GM19463 (cell line): ENCODE measurements around the gene PPP2R3C.
"Not testable (repeated sequence)": the region's sequence is repeated elsewhere in the genome, so short reads cannot be mapped to it uniquely, and the experiment has no call there.

Experiments
- ATAC-seq: cut with Tn5 transposase; IDR thresholded peaks from one replicate; pipeline ENCODE4 v1.9.1; 2021; ENCODE audit warnings: mild to moderate bottlenecking, moderate library complexity; ENCODE audit not compliant: unreplicated experiment

Gene PPP2R3C

DNA sequence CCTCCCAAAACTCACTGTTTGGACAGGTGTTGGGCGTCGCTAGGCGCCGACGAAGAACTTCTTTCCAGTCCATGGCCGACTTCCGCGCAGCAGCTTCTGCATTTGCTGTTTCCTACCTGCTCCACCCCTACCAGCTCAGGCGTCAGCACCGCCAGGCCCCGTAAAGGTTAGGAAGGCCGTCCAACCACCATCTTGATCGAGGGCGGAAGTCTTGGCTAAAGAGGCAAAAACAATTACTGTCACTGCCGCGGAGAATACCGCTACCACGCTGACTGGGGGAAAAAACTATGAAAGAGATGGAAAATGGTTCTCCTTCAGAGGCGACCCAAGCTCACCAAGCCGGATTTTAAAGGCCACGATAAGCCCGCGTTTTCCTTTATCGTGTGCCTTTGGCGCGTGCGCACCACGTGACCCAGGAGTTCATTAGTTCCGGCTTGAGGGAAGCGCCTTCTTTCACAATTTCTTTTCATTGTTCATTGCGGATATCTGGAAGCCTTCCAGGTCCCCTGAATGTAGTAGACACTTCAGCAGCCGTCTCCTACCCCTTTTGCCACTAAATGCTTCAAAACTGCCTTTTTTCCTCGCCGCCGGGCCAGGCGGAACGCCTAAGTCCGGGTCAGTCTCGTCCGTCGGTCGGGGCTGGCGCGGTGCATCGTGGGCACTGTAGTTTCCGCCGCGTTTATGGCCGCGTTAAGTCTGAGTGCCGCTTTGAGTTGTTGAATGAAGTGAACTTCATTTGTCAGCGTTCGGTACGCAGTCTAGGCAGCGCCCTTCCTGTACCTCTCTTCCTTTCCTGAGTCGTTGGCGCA, at the start of gene PPP2R3C, which contains the start of gene PRORP:
PPP2R3C (minus strand) TSS at position 104 of the 809 bp plus-strand sequence; CDS start at position 73, 31 bp downstream.
PRORP (plus strand) TSS at position 666 of the 809 bp plus-strand sequence. CDS start 694 bp downstream, outside the sequence.
- peak; percentile 79 for ATAC-seq

DNA sequence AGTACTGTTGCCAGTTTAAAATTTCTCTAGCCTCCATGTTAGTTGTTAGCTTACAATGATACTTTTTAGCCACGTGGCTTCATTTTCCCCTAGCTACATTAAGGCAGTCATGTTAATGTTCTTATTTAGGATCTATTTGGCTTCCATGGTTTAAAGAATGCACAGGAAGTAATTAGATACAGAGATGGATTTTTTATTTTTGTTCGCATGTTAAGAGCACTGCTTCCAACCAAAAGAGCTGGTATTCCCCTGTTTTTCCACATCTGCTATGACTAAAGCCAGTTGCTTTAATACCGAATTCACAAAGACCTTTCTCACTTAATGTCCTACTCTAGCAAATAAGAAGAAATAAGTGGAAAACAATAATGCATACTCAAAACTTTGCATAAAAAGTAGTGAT, 45.7 kb upstream of the PPP2R3C start:
- ATAC-seq, result no peak

DNA sequence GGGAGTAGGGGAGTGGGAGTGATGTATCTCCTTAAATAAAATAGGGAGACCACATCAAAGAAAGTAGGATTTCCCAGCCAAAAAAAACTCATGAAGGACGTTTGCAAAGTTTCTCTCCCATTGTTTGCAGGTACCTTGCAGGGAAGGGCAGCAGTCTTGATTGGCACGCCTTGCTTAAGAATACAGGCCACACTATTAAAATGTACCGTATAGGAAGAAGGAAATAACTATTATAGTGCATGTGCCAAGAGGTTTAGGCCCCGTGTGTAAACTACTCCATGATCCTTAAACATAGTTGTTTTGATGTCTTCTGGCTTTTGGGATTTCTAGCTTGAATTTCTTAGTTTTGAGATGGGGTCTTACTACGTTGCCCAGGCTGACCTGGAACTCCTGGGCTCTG, 43.1 kb upstream of the PPP2R3C start:
- no peak for ATAC-seq

DNA sequence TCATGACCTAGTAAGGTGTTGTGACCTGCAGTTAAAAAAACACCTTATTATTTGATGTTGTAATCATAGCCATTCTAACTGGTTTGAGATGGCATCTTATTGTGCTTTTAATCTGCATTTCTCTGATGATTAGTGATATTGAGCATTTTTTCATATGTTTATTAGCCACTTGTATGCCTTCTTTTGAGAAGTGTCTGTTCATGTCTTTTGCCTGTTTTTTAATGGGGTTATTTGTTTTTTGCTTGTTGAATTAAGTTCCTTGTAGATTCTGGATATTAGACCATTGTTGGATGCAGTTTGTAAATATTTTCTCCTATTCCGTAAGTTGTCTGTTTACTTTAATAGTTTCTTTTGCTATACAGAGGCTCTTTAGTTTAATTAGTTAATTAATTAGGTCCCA, 41.6 kb upstream of the PPP2R3C start:
- no peak for ATAC-seq

DNA sequence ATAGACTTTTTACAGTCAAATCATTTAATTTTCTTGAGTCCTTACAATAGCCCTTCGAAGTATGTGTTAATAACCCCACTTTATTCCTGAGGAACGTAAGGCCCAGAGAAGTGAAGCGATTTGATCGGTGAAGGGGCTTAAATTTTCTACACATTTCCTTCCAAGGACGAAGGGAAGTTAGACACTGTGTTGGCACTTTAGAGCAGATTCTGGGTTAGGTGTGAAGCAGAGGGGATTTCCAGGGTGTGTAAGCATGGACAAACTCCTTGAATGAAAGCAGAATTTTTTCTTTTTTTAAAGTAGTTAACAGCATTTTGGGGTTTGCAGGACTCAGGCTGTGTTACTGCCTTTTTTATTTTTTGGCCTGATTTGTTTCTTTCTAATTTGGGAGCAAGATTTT, 39.4 kb upstream of the PPP2R3C start:
- no peak for ATAC-seq

DNA sequence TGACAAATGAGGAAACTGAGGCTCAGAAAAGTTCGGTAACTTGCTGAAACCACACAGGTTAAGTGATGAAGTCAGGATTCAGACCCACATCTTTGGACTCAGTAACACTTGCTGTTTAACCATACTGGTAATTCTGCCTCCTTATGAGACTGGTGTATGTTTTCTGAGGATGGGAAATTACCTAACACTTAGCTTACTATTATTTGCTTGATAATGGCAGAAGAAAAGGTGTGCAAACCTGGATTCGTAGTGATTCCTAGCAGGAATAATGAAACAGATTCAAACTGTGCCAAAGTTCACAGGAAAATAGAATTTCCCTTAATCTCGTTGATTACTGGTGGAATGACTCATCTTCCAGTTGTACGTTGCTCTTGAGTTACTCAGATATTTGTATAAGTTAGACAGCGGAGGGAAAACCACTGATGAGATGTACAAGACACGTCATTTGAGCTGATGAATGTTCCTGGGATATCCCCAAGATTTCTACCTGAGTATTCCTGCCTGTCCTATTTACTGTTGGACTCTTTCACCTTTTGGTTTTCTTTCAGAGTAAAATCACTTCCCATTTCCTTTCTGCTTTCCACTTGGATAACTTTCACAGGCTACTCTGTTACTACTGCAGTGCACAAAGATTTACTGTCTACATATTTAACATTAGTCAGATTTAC, 38.1 kb upstream of the PPP2R3C start:
- ATAC-seq, result no peak

DNA sequence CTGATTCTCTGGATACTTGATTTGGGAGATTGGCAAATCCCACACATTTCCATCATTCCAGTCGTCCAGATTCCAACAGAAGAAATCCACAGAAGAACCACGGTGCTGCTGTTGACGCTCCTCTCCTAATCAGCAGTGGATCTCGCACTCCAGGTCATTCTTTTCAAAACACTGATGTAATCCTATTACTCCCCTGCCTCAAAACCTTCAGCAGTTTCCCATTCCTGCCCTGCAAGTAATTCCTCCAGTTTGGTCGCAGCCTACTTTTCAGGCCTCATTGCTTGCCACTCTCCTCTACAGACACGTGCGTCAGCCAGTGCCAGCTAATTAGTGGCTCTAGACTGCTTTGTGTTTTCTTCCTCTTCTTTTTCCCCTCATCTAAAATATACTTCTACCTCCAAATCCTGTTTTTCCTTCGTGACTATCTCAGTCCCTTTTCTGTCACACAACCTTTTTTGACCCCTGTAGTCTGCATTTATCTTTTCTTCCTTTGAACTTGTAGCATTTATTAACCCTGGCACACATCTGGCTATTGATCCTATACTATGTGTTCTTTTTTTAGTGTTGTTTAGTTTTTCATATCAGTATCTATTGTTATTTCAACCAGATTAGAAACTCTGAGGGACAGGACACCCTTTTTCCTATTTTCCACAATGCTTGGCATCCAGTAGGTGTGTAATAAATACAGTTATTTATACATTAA, 37.3 kb upstream of the PPP2R3C start:
- no peak for ATAC-seq

DNA sequence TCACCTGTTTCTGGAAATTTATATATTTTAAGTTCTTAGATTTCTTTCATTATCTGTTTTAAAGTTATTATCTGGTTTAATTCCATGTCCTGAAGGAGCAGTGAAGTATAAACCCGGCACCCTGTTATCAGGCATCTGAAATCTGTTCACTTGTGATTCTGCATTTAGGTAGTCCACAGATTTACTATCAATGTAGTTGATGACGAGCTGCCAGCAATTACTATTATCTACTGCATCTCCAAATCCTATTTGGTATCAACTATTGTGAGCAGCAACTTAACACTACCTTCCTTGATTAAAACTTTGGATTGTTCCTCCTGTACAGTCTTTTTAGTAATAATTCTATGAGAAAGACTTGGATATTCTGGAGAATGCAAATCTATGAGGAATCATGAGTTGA, 36.7 kb upstream of the PPP2R3C start:
- no peak for ATAC-seq

DNA sequence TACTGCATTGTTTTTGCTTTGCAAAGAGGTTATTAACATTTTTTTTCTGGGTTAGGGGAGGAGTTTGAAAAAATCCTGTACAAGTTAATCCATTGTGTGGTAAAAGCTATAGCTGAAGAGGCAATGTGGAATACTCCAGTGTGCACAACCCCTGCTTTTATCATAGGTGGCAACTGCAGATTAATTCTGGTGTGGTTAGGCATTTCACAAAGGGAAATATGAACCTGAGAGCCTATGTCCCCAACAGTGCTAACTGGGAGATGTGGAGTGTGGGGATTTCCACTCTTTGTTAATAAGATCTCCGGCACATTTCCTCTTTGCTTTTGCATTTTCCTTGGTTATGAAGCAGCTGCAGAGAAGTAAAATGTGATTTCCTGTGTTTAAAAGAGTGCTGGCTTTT, 34.2 kb upstream of the PPP2R3C start:
- peak; percentile 54 for ATAC-seq

DNA sequence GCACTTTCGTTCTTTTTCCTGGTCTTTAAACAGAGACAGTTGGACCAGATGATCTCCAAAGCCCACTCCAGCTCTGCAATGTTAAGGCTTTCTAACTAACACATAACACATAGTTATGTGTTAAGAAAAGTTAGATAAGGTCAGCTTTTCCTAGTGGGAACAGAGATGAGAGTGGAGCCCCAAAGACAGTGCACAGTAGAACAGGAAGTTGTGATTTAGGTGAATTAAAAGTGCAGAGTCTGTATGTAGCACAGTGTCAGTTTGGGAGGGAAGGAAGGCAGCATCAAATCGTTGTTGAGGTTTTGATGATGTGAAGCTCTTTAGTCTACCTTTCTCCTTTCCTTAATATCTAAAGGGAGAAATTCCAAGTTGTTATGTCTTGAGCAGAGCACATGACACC, 32.2 kb upstream of the PPP2R3C start:
- ATAC-seq, result no peak

DNA sequence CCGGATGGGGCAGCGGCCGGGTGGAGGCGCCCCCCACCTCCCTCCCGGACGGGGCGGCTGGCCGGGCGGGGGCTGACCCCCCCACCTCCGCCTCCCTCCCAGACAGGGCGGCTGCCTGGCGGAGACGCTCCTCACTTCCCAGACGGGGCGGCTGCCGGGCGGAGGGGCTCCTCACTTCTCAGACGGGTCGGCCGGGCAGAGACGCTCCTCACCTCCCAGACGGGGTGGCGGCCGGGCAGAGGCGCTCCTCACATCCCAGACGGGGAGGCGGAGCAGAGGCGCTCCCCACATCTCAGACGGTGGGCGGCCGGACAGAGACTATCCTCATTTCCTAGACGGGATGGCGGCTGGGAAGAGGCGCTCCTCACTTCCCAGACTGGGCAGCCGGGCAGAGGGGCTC, 30.7 kb upstream of the PPP2R3C start:
- not testable (repeated sequence) for ATAC-seq

DNA sequence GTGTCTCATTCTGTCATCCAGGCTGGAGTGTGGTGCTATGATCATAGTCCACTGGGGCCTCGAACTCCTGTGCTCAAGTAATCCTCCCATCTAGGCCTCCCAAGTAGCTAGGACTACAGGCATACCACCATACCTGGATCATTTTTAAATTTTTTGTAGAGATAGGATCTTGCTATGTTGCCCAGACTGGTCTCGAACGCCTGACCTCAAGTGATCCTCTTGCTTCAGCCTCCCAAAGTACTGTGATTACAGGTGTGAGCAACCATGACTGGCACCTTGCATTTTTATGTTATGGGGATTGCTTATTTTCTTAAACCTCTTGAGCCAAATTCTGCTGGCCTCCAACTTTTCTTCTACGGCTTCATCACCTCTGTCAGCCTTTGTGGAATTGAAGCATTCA, 27.4 kb upstream of the PPP2R3C start:
- ATAC-seq, result no peak

DNA sequence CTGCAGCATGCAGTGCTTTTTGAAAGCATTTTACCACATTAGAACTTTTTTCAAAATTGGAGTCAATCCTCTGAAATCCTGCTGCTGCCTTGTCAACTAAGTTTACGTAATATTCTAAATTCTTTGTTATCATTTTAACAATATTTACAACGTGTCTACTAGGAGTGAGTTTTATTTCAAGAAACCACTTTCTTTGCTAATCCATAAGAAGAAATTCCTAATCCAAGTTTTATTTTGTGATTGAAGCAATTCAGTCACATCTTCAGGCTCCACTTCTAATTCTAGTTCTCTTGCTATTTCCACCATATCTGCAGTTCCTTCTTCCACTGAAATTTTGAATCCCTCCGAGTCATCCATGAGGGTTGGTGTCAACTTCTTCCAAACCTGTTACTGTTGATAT, 25.9 kb upstream of the PPP2R3C start:
- ATAC-seq, result no peak

DNA sequence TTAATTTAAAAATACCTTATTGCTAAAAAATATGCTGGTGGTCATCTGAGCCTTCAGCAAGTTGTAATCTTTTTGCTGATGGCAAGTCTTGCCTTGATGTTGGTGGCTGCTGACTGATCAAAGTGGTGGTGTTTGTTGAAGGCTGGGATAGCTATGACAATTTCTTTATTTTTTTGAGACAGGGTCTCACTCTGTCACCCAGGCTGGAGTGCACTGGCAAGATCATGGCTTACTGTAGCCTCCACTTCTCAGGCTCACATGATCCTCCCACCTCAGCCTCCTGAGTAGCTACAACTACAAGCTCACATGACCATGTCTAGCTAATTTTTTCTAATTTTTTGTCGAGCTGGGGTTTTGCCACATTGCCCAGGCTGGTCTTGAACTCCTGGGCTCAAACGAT, 25.4 kb upstream of the PPP2R3C start:
- ATAC-seq, result no peak

DNA sequence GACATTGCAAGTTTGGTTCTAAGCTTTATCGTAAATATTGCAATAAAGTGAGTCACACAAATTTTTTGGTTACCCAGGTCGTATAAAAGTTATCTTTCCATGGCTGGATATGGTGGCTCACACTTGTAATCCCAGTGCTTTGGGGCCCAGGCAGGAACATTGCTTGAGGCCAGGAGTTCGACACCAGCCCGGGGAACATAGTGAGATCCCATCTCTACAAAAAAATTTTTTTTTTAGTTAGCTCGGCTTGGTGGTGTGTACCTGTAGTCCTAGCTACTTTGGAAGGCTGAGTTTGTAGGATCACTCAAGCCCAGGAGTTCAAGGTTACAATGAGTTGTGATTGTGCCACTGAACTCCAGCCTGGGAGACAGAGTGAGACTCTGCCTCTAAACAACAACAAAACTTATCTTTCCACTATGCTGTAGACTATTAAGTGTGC, 24.9 kb upstream of the PPP2R3C start:
- no peak for ATAC-seq

DNA sequence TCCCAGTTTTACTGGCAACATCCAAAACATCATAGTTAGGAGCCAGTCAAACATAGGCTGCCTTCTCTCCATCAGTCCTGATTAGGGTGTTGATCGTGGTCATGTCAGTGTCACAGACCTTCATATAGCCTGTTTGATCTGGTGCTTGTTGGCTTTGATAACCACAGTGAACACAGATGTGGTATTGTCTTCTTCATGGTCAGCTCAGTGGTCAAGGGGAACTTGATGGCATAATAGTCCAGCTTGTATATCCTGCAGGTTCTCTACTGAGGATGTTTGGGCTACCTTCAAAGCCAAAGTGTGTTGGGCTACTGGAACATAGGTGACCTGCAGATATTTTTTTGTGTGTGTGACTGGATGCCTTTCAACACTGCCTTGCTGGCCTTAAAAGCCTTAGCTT, 22.2 kb upstream of the PPP2R3C start:
- ATAC-seq, result no peak

DNA sequence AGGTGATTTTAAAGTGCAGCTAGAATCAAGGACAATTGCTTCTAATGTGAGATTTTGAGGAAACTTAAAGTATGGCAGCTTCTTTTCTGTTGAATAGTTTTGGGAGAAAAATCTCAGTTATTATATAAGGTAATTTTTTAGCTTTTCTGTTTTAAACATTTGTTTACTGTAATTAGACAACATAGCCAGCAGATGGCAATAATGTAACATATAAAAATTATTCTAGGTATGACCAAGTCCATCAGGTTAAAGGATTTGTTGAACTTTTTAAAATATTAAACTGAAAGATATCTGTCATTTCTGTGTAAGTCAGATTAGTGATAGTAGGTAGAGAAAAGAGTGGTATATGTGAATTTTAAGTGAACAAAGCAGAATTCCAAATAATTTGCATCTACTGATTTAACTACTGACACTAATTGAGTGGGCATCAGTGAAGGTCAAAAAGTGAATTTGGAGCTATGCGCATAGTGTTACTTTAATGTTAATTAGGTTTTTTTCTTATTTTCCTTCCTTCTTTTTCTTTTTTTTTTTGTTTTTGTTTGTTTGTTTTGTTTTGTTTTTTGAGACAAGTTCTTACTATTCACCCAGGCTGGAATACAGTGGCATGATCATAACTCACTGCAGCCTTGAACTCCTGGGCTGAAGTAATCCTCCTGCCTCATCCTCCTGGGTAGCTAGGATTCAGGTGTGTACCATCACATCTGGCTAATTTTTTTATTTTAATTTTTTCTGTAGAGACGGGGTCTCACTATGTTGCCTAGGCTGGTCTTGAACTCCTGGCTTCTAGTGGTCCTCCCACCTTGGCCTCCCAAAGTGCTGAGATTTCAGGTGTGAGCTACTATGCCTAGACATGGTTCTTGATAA, 19.2 kb upstream of the PPP2R3C start:
- ATAC-seq, result no peak

DNA sequence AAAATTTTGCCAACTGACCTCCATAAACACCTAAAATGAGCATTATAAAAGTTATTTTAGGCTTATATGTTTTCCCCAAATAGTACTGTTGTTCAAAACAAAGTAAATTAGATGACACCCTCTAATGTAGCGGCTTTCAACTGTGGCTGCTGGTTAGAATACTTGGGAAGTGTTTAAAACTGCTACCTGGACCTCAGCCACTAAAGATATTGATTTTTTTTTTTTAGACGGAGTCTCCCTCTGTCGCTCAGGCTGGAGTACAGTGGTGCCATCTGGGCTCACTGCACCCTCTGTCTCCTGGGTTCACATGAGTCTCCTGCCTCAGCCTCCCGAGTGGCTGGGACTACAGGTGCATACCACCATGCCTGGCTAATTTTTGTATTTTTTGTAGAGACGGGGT, 16.8 kb upstream of the PPP2R3C start:
- ATAC-seq, result no peak

DNA sequence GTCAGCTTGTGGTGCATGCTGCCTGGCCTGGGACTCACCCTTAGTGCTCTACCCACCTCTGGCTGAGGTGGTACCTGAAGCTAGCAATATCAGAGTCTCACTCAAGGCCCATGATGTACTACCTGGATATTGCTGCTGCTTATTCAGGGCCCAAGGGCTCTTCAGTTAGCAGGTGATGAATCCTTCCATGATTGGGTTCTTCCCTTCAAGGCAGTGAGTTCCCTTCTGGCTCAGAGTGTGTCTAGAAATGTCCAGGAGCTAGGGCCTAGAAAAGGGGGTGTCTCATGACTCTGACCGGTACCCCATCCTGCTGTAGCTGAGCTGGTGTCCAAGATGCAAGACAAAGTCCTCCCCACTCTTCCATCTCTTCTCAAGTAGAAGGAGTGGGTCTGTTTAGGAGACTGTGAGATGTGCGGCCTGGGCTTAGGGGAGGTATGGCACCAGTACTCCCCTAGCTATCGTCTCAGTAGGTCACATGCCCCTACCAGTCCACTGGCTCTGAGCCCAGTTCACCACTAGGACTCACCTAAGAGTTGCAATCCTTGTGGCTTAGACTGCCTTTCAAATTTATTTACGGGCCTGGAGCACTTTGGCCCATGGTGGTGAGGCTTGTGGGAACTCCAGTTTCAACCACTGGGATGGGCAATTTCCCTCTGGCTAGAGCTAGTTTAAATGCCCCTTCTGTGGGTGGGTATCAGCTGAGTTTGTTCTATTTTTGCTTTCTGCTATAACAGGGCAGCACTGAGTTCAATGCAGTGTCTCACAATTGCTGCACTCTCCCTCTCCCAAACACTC, 12.7 kb upstream of the PPP2R3C start:
- ATAC-seq, result no peak
